ENCODE data around the gene SMPD4. TPM values are rescaled to one million over a fixed set of nuclear protein-coding genes. Genes with fewer than 3 reads are reported as not detected.
"Not testable (repeated sequence)": the region's sequence is repeated elsewhere in the genome, so short reads cannot be mapped to it uniquely, and the experiment has no call there.

Gene SMPD4
- total RNA-seq, 2 experiments from 2014 or later = 73.8 to 78.6 TPM

DNA sequence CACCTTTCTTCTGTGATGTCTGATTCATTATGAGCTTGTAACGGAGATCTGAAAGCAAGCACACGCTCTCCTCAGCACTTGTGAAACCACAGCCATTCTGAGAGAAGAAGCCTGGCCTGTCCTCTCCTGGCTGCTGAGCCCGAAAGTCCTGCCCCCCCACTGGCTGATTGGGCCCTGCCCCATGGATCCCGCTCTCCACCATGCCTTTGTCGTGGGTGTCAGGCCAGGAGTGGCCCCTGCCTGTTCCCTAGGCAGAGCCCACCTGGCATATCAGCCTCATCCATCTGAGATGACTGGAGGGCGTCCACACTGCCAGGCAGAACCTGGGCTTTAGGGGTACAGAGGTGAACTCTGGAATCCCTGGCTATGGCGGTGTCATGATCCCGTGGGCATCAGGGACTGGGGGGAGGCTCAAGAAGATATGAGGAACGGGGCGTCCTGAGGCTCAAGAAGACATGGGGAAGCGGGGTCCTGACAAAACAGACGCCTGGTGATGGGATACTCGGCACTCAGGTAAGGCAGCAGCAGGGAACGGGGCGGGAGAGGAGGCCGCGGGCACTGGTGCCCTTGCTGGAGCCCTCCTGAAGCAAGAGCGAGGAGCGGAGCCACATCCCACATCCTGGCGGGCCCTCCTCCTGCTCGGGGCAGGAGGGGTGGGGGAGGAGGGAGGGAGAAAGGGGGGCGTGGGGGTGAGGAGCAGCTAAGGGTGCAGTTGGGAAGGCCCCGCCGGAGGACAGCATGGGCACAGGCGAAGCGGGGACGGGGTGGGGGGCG lies 37.9 kb downstream of the SMPD4 start:
- DNase-seq; H3K9me3 Mint-ChIP-seq (ENCODE audit: low read depth); H3K4me1 Mint-ChIP-seq; CTCF ChIA-PET; H3K36me3 Mint-ChIP-seq (ENCODE audit: low read depth); H3K27ac Mint-ChIP-seq; intact Hi-C loops (cut with DNase I, micrococcal nuclease); ATAC-seq: not testable (repeated sequence)
- H3K27me3 Mint-ChIP-seq = peaks cover 13% of the 10 kb centered on the region
- peak overlapping the region; percentile 65 for H3K4me3 Mint-ChIP-seq
- POLR2A ChIA-PET = interaction anchor here (0.6 kb wide), 1 partner anchor 9 kb away, joined by 3 read pairs; no protein-coding TSS in a partner anchor

DNA sequence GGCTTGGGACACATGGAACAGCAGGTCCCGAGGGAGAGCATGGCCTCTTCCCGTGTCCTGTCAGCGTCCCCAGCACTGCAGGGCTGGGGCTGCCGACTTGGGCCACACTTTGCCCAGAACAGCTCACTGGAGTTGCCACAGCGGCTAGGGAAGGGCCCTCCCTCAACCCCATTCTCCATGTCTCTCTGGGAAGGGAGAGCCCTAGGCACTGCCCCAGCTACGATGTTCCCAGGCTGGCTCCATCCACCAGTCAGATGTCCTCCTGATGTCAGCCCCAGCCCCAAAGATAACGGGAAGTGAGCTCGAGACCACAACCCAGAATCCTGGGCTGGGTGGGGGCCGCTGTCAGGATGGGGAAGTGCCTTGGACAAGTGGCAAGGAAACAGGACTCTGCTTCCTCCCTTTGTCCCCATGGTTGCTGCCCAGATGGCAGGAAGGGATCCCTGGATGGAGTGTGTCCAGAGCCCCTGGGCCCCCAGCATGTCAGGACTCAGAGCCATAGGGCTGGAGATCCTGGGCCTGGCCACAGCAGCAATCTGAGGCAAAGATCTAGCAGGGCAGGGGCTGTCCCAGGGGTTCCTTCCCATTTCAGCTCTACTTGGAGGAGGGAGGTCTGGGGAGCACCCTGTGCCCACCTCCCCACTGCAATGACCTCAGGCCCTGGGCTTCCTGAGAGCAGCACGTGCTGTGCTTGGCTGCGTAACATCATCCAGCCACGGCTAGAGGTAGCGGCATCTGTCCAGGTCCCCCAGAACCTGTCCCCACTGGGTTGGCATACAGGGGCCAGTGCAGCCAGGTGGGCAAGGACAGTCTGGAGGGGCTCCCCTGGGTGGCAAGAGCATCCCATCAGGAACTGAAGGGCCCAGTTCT lies 38.8 kb downstream of the SMPD4 start:
- H3K4me1 Mint-ChIP-seq; CTCF ChIA-PET; H3K4me3 Mint-ChIP-seq; ATAC-seq; intact Hi-C loops (cut with DNase I, micrococcal nuclease); H3K9me3 Mint-ChIP-seq (ENCODE audit: low read depth); H3K36me3 Mint-ChIP-seq (ENCODE audit: low read depth); DNase-seq; H3K27ac Mint-ChIP-seq; POLR2A ChIA-PET: not testable (repeated sequence)
- H3K27me3 Mint-ChIP-seq = peaks cover 13% of the 10 kb centered on the region

DNA sequence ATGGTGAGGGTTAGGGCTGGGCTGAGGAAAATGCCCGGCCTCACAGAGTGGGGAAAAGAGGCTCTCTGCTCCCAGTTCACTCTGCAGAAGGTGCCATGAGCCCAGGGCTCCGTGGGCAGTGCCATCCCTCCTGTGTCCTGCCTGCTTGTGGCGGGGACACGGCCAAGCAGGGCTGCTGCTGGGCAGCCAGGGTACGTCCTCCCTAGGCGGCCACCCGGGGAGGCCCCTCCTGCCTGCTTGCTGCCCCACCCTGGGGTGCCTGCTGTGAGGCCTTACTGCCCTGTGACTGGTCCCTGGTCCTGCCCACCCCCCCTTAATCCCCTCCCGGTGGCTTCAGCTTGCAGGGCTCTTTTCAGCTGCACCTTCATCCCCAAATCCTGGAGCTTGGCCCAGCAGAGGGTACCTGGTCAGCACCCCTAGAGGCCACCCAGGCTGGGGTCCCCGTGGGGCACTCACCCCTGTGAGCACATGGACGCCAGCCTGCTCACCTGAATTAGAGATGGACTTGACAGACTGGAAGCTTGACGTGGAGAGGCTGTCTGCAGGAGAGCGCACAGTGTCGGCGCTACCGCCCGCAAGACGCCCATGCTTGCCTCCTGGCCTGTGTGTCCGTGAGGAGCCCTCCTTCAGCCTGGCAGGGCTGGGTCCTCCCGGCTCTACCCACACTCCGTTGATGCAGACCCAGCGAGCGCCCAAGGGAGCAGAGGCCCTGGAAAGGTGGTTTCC lies 39.6 kb downstream of the SMPD4 start:
- POLR2A ChIA-PET, H3K4me1 Mint-ChIP-seq: not testable (repeated sequence)

DNA sequence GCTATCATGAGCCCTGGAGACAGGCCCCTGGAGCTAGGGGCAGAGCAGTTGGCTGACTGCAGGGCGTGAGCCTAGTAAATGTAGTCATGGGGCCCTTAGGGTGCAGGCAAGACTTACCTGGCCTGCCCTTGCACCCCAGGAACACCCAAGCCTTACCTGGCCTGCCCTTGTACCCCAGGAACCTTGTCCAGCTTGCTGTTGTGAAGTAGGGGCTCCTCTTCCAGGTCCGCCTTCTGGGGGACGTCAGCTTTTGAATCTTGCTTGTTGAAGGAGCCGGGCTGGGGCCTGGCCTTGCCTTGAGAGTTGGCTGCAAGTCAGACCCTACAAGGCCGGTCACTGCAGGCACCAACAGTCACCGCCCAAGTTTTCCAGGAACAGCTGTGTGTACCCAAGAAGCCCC lies 40.4 kb downstream of the SMPD4 start:
- POLR2A ChIA-PET; H3K4me3 Mint-ChIP-seq; H3K27me3 Mint-ChIP-seq; H3K36me3 Mint-ChIP-seq (ENCODE audit: low read depth); intact Hi-C loops (cut with DNase I, micrococcal nuclease); DNase-seq; CTCF ChIA-PET; H3K4me1 Mint-ChIP-seq; H3K27ac Mint-ChIP-seq; ATAC-seq; H3K9me3 Mint-ChIP-seq (ENCODE audit: low read depth): not testable (repeated sequence)

More for the DNA sequence above, 39.6 kb downstream of the SMPD4 start:
- ATAC-seq; CTCF ChIA-PET; H3K27ac Mint-ChIP-seq; H3K36me3 Mint-ChIP-seq (ENCODE audit: low read depth); DNase-seq; intact Hi-C loops (cut with DNase I, micrococcal nuclease); H3K4me3 Mint-ChIP-seq; H3K9me3 Mint-ChIP-seq (ENCODE audit: low read depth): not testable (repeated sequence)
- peaks cover 13% of the 10 kb centered on the region for H3K27me3 Mint-ChIP-seq

DNA sequence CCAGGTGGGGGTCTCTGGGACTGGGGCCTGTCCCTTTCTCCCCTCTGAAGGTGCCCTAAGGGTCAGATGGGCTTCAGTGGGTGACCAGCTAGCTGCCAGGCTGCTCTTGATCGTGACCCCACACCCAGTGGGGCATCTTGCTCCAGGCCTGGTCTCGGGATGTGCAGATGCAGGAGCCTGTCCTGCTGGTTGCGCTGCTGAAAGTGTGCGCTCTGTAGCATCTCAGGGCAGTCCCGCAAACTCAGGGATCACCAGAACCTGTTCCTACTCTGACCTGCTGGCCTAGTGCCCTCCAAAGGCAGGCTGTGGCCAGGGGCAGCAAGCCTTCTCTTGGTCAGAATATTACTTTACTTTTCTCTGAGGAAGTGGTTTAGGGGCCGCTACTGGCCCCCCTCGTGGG lies 40.9 kb downstream of the SMPD4 start:
- POLR2A ChIA-PET; H3K36me3 Mint-ChIP-seq (ENCODE audit: low read depth); H3K27me3 Mint-ChIP-seq; H3K4me1 Mint-ChIP-seq; ATAC-seq; CTCF ChIA-PET; H3K4me3 Mint-ChIP-seq; DNase-seq; H3K9me3 Mint-ChIP-seq (ENCODE audit: low read depth); intact Hi-C loops (cut with DNase I, micrococcal nuclease); H3K27ac Mint-ChIP-seq: not testable (repeated sequence)

DNA sequence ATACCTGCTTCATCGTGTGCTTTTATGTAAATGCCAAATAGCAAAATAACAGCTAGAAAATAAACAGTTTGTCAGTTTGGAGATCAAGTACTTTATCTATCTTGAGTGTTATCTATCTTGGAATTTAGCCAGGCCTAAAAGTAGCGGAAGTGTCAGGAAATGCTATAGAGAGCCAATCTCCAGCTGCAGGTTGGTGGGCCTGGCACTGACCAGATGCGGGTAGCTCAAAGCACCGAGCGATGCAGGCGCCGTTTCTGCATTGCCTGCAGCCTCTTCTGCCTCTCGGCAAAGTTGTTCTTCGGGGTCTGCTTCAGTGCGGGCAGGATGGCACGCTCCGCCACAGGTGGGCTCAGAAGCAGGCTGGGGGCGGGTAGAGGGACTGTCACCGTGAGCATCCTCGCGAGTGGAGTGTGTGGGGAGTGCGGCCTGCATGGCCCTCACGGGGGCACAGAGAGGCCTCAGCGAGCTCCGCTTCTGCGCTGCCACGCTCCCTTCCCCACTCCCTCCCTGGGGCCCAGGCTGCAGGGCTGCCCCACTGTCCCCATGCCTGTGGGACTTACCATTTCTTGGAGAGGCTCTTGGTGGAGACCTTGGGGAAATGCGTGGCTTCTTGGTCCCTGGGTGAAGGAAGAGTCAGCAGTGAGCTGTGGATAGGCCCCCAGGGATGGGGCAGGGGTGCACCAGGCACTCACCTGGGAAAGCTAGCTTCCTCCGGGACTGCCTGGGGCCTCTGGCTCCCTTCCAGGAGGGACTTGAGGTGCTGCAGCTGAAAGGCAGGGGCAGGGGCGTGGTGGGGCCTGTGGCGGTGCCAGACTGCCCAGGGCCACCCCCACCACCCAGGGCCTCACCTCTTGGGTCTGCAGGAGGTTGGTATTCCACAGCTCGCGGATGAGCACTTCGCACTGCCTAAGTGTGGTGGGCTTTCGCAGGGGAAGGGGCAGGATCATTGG lies 41.8 kb downstream of the SMPD4 start:
- ATAC-seq; H3K9me3 Mint-ChIP-seq (ENCODE audit: low read depth); CTCF ChIA-PET; H3K27me3 Mint-ChIP-seq; H3K4me3 Mint-ChIP-seq; H3K4me1 Mint-ChIP-seq; intact Hi-C loops (cut with DNase I, micrococcal nuclease); DNase-seq; H3K27ac Mint-ChIP-seq; POLR2A ChIA-PET; H3K36me3 Mint-ChIP-seq (ENCODE audit: low read depth): not testable (repeated sequence)

DNA sequence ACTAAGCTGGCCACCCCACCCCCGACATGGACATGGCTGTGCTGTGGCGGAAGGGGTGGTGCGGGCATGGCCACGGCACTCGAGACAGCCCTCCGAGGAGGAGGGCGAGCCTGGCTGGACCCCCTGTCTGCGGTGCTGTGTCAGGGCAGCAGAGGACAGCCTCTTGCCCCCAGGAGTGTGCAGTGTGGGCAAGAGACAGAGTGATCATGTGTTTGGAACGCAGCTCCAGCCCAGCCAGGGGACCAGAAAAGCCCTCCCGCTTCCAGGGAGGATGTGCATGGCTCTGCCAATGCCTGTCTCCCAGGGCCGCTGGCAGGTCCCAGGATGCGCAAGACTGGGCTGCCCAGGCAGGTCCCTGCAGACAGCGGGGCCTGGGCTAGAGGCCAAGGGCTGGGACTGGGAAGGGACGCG lies 42.6 kb downstream of the SMPD4 start:
- H3K27me3 Mint-ChIP-seq; H3K36me3 Mint-ChIP-seq (ENCODE audit: low read depth); ATAC-seq; DNase-seq; CTCF ChIA-PET; H3K4me3 Mint-ChIP-seq; H3K27ac Mint-ChIP-seq; intact Hi-C loops (cut with DNase I, micrococcal nuclease); H3K4me1 Mint-ChIP-seq; POLR2A ChIA-PET; H3K9me3 Mint-ChIP-seq (ENCODE audit: low read depth): not testable (repeated sequence)

DNA sequence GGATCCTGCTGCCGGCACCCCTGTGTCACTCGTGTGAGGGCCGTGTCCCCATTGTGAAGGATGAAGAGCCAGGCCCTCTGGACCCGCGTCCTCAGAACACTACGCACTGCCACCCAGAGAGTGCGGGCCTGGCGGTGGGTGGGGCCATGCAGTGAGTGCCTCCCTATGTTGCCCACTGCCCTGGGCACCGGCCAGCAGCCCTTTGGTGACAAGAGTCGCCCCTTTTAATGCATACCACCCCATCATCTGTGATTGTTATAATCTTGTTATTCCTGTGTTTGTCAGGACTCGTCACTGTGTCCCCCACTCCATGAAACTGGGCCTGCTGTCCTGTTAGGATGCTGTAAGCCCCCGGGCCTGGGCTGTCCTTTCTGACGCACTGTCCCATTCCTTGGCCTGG lies 43.1 kb downstream of the SMPD4 start:
- H3K36me3 Mint-ChIP-seq (ENCODE audit: low read depth); DNase-seq; H3K4me3 Mint-ChIP-seq; H3K4me1 Mint-ChIP-seq; CTCF ChIA-PET; H3K27ac Mint-ChIP-seq; ATAC-seq; POLR2A ChIA-PET; H3K9me3 Mint-ChIP-seq (ENCODE audit: low read depth); intact Hi-C loops (cut with DNase I, micrococcal nuclease); H3K27me3 Mint-ChIP-seq: not testable (repeated sequence)

DNA sequence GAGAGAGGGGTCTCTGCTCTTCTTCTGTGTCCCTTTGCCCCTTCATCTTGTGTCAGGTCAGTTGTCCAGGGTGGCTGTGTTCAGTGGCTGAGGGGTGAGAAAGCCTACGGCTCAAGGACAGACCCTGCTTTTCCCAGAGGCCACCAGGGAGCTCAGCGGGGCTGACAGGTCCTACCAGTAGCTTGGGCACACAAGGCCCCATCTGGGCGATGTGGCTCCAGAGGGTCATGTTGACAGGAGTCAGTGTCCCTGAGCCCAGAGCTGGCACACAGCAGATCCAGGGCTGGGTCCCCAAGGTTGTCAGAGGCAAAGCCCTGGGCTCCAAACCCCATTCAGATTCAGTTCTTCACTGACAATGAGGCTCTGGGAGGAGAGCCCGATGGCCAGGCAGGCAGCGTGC lies 44.3 kb downstream of the SMPD4 start:
- H3K27ac Mint-ChIP-seq; POLR2A ChIA-PET; H3K9me3 Mint-ChIP-seq (ENCODE audit: low read depth); H3K4me3 Mint-ChIP-seq; ATAC-seq; intact Hi-C loops (cut with DNase I, micrococcal nuclease); DNase-seq; H3K4me1 Mint-ChIP-seq; CTCF ChIA-PET; H3K36me3 Mint-ChIP-seq (ENCODE audit: low read depth); H3K27me3 Mint-ChIP-seq: not testable (repeated sequence)

DNA sequence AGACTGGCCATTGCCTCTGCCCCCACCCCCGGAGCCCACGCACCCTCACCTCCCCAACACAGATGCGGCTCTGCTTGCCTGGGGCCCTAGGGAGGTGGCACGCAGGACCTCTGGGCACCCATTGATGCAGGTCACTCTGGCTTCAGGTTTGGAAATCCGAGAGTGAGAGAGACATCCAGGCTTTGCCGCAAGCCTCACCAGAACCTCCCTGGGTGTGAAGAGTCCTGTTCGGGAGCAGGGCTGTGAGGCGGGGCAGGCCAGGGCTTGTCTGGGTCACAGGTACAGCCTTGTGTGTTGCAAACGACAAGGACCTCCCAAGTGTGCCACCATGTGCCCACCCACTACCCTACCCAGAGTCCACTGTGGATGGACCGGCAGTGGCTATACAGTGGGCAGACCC lies 44.9 kb downstream of the SMPD4 start:
- CTCF ChIA-PET; H3K36me3 Mint-ChIP-seq (ENCODE audit: low read depth); ATAC-seq; H3K27ac Mint-ChIP-seq; intact Hi-C loops (cut with DNase I, micrococcal nuclease); POLR2A ChIA-PET; H3K4me3 Mint-ChIP-seq; DNase-seq; H3K27me3 Mint-ChIP-seq; H3K9me3 Mint-ChIP-seq (ENCODE audit: low read depth); H3K4me1 Mint-ChIP-seq: not testable (repeated sequence)
